ENCODE results near the gene LOC128125822.
A peak's percentile ranks its signal among the peaks of the same experiment; 100 is the strongest.

Gene LOC128125822

DNA sequence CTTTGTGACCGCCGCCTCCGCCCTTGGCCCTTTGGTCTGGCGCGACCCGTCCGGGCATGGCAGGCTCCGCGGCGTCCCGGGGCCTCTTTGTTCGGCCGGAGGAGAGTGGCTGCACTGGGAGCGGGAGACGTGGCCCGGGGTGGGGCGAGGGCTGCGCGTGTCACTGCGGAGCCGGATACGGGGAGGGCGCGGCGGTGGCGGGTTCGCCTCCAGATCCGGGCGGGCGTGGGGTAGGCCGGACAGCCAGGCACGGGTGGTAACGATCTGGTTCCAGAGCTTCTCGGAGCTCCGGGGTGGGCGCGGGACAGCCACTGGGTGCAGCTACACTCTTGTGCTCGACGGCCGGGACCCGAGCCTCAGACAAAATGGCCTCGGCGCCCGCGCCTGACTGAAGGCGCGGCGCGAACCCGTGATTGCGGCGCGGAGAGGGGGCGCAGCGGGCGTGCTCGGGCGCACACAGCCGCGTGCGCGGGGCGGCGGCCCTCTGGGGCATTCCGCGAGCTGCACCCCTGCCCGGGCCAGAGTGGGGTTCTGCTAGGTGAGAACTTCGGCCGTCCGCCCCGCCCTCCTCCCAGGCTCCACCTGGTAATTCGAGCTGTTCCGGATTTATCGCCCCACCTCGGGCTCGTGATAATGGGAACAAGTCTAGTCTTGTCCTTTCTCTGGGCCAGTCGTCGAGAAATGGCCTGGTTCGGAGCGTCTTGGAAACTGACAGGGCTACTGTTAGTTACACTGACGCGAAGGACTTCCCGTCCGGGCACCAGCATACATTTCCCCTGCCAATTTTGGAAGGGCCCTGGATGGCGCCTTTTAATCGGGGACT is 1.0 kb downstream of the LOC128125822 start (continued):
- TF ChIP-seq TCF7L2 (IDR thresholded peaks at IDR 0.05; ENCODE audit: borderline replicate concordance, low read depth, low read length) (no peak), BCL11A (tag by site-specific recombination; IDR thresholded peaks at IDR 0.05; ENCODE audit: low read depth) (no peak), ZBTB10 (tag by site-specific recombination; IDR thresholded peaks at IDR 0.05) (0 out of 2 replicates have a peak, but pooled peaks have one; percentile 53), ZNF629 (tag by site-specific recombination; IDR thresholded peaks at IDR 0.05) (peak; percentile 49; the same call in 1 of the 2 replicates), ZXDB (tag by site-specific recombination; IDR thresholded peaks at IDR 0.05) (peak; percentile 49), ZNF600 (tag by site-specific recombination; IDR thresholded peaks at IDR 0.05) (peak; percentile 79), ZNF19 (tag by site-specific recombination; IDR thresholded peaks at IDR 0.05; ENCODE audit: low read depth) (no peak), KLF8 (tag by site-specific recombination; IDR thresholded peaks at IDR 0.05) (peak; percentile 91), INSM2 (tag by site-specific recombination; IDR thresholded peaks at IDR 0.05) (no peak), ZBTB1 (tag by site-specific recombination; IDR thresholded peaks at IDR 0.05) (no peak), HOXD13 (CRISPR knock-in tag; IDR thresholded peaks at IDR 0.05; ENCODE audit: borderline replicate concordance) (no peak), ZNF169 (tag by site-specific recombination; IDR thresholded peaks at IDR 0.05) (no peak), ZNF692 (tag by site-specific recombination; IDR thresholded peaks at IDR 0.05) (peak; percentile 47; the same call in 1 of the 2 replicates), GLI2 (tag by site-specific recombination; IDR thresholded peaks at IDR 0.05; ENCODE audit: borderline replicate concordance, low read depth) (no peak), ZBTB48 (tag by site-specific recombination; IDR thresholded peaks at IDR 0.05) (no peak), ZNF146 (tag by site-specific recombination; IDR thresholded peaks at IDR 0.05) (no peak; the same call in 1 of the 2 replicates), ZNF248 (tag by site-specific recombination; IDR thresholded peaks at IDR 0.05) (no peak), ZBTB26 (tag by site-specific recombination; optimal IDR thresholded peaks at IDR 0.05) (peak; percentile 95), ZNF558 (tag by site-specific recombination; IDR thresholded peaks at IDR 0.05) (no peak), ZNF335 (tag by site-specific recombination; conservative IDR thresholded peaks at IDR 0.05) (peak; percentile 61), ZFP37 (tag by site-specific recombination; IDR thresholded peaks at IDR 0.05) (no peak), ZNF768 (tag by site-specific recombination; IDR thresholded peaks at IDR 0.05) (no peak), KLF1 (tag by site-specific recombination; IDR thresholded peaks at IDR 0.05) (peak; percentile 74), ZNF561 (tag by site-specific recombination; IDR thresholded peaks at IDR 0.05; ENCODE audit: borderline replicate concordance) (peak; percentile 69)
- TF ChIP-seq, protein P1, sequence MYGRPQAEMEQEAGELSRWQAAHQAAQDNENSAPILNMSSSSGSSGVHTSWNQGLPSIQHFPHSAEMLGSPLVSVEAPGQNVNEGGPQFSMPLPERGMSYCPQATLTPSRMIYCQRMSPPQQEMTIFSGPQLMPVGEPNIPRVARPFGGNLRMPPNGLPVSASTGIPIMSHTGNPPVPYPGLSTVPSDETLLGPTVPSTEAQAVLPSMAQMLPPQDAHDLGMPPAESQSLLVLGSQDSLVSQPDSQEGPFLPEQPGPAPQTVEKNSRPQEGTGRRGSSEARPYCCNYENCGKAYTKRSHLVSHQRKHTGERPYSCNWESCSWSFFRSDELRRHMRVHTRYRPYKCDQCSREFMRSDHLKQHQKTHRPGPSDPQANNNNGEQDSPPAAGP (tag by site-specific recombination; IDR thresholded peaks at IDR 0.05): no peak
- TF ChIP-seq, protein P2, sequence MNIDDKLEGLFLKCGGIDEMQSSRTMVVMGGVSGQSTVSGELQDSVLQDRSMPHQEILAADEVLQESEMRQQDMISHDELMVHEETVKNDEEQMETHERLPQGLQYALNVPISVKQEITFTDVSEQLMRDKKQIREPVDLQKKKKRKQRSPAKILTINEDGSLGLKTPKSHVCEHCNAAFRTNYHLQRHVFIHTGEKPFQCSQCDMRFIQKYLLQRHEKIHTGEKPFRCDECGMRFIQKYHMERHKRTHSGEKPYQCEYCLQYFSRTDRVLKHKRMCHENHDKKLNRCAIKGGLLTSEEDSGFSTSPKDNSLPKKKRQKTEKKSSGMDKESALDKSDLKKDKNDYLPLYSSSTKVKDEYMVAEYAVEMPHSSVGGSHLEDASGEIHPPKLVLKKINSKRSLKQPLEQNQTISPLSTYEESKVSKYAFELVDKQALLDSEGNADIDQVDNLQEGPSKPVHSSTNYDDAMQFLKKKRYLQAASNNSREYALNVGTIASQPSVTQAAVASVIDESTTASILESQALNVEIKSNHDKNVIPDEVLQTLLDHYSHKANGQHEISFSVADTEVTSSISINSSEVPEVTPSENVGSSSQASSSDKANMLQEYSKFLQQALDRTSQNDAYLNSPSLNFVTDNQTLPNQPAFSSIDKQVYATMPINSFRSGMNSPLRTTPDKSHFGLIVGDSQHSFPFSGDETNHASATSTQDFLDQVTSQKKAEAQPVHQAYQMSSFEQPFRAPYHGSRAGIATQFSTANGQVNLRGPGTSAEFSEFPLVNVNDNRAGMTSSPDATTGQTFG (tag by site-specific recombination; IDR thresholded peaks at IDR 0.05; ENCODE audit: borderline replicate concordance): no peak
- TF ChIP-seq, protein P3, sequence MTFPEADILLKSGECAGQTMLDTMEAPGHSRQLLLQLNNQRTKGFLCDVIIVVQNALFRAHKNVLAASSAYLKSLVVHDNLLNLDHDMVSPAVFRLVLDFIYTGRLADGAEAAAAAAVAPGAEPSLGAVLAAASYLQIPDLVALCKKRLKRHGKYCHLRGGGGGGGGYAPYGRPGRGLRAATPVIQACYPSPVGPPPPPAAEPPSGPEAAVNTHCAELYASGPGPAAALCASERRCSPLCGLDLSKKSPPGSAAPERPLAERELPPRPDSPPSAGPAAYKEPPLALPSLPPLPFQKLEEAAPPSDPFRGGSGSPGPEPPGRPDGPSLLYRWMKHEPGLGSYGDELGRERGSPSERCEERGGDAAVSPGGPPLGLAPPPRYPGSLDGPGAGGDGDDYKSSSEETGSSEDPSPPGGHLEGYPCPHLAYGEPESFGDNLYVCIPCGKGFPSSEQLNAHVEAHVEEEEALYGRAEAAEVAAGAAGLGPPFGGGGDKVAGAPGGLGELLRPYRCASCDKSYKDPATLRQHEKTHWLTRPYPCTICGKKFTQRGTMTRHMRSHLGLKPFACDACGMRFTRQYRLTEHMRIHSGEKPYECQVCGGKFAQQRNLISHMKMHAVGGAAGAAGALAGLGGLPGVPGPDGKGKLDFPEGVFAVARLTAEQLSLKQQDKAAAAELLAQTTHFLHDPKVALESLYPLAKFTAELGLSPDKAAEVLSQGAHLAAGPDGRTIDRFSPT (tag by site-specific recombination; IDR thresholded peaks at IDR 0.05): peak; percentile 33; the same call in 1 of the 2 replicates
